Nephron progenitor cell (in vitro differentiated cells): ENCODE data around the gene ARL6.

Source experiments
- DNase-seq: peaks from one replicate; pipeline ENCODE4 v3.0.0; 2021
- H3K27ac Mint-ChIP-seq: 2 replicates; pipeline ENCODE4 v1.8.0; 2021; ENCODE audit warnings: mild to moderate bottlenecking, moderate library complexity, mixed read lengths
- H3K27me3 Mint-ChIP-seq: 2 replicates; pipeline ENCODE4 v1.8.0; 2021; ENCODE audit warnings: mild to moderate bottlenecking, low read depth, mixed read lengths; ENCODE audit not compliant: poor library complexity
- H3K36me3 Mint-ChIP-seq: 2 replicates; pipeline ENCODE4 v1.8.0; 2021; ENCODE audit warnings: low read depth, mixed read lengths
- H3K4me1 Mint-ChIP-seq: 2 replicates; pipeline ENCODE4 v1.8.0; 2021; ENCODE audit warnings: mixed read lengths
- H3K4me3 Mint-ChIP-seq: 2 replicates; pipeline ENCODE4 v1.8.0; 2021; ENCODE audit warnings: mild to moderate bottlenecking, moderate library complexity, mixed read lengths
- H3K9me3 Mint-ChIP-seq: 2 replicates; pipeline ENCODE4 v1.8.0; 2021; ENCODE audit warnings: mild to moderate bottlenecking, moderate library complexity, mixed read lengths
- CTCF ChIP-seq: fragments of 200-600 bp; sonication (generic); IDR thresholded peaks from 2 replicates; pipeline ENCODE4 v1.5.0; 2021; ENCODE audit warnings: antibody characterized with exemption

ARL6 gene

DNA sequence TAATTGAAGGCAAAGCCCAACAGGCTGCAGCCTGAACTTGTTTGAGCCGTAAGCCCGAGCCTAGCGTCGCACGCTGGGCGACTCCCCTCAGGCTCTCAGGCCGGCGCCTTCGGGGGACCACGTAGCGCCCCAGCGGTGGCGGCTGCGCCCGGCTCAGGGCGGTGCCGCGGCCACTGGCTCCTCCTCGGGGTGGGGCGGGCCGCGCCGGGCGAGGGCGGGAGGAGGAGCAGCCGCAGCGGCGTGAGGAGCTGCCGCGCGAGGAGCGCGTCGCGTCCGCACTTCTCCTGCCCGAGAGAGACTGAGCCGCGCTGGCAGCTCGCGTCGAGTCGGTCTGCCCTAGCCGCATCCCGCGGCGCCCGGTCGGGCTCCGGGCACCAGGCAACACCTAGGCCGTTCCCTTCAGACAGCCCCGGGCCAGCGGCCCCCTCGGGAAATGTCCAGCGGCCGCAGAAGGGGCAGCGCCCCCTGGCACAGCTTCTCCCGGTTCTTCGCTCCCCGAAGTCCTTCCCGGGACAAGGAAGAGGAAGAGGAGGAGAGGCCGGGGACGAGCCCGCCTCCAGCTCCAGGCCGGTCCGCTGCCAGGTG is 57.3 kb downstream of the ARL6 start, which contains the start of gene CRYBG3:
CRYBG3 (plus strand) TSS at position 238 of the 585 bp plus-strand sequence; CDS start at position 434, 196 bp downstream.
- peak; percentile 86 for DNase-seq
- H3K9me3 Mint-ChIP-seq, result no peaks in the 10 kb centered on the region
- no peak within 1 kb of the TSS for H3K27ac Mint-ChIP-seq
- H3K4me1 Mint-ChIP-seq, result peaks cover 38% of the 10 kb centered on the region
- H3K36me3 Mint-ChIP-seq, result no peaks in the 10 kb centered on the region
- no peak for TF ChIP-seq CTCF
- peaks cover 46% of the 10 kb centered on the region for H3K27me3 Mint-ChIP-seq
- peak within 1 kb of the TSS; percentile 99 for H3K4me3 Mint-ChIP-seq

DNA sequence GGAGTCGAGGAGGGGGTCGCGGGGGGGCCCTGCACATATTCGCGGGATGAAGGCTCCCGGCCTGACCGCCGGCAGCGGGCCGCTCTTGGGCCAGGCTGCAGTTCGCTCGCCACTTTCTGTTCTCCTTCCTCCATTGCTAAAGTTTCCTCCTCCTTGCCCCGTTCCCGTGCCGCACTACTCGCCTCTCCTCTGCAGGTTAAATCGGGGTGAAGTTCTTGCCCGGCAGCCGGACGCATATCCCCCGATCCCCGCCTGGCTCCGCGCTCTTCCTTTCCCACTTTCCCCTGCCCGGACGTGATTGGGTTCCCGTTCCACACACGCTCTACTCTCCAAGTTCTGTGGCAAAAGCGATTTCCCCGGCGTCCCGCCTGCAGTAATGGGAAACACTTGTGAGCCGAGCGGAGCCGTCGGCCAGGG is 57.8 kb downstream of the ARL6 start:
- DNase-seq, result peak; percentile 60
- no peaks in the 10 kb centered on the region for H3K9me3 Mint-ChIP-seq
- no peaks in the 10 kb centered on the region for H3K36me3 Mint-ChIP-seq
- peaks cover 46% of the 10 kb centered on the region for H3K27me3 Mint-ChIP-seq
- peak overlapping the region; percentile 99 for H3K4me3 Mint-ChIP-seq
- H3K4me1 Mint-ChIP-seq, result peaks cover 38% of the 10 kb centered on the region
- TF ChIP-seq CTCF, result no peak
- H3K27ac Mint-ChIP-seq, result no peak overlapping the region

- Mint-ChIP-seq H3K27me3 (peaks cover 46% of the 10 kb centered on the region), H3K9me3 (no peaks in the 10 kb centered on the region), H3K27ac (no peak overlapping the region), H3K36me3 (no peaks in the 10 kb centered on the region), H3K4me1 (peaks cover 38% of the 10 kb centered on the region), H3K4me3 (peak overlapping the region; percentile 99)
- no peak for TF ChIP-seq CTCF
- DNase-seq, result no peak
These were observed 58.8 kb downstream of the ARL6 start for GRCh38 chr3:97823046-97824004.

DNA sequence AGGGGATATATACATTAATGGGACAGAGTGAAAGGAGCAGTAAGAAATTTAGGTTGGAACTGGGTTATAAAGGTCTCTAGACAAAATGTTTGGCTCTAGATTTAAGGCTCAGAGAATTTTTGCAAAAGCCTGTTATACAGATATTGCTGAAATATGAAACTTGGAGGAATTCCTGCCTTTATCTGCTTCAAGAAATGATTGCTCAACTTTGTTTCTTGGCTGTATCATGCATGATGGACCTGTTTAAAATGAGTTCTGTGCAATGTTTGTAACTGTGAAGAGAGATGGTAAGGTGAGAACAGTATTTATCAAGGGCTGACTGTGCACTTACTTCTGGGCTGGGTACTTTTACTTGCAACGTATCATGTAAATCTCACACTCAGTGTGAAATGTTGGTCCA is 60.5 kb downstream of the ARL6 start:
- TF ChIP-seq CTCF, result no peak
- Mint-ChIP-seq H3K9me3 (no peaks in the 10 kb centered on the region), H3K36me3 (no peaks in the 10 kb centered on the region), H3K4me1 (peaks cover 53% of the 10 kb centered on the region), H3K27ac (no peak overlapping the region), H3K27me3 (peaks cover 38% of the 10 kb centered on the region), H3K4me3 (no peak overlapping the region)
- DNase-seq, result no peak

DNA sequence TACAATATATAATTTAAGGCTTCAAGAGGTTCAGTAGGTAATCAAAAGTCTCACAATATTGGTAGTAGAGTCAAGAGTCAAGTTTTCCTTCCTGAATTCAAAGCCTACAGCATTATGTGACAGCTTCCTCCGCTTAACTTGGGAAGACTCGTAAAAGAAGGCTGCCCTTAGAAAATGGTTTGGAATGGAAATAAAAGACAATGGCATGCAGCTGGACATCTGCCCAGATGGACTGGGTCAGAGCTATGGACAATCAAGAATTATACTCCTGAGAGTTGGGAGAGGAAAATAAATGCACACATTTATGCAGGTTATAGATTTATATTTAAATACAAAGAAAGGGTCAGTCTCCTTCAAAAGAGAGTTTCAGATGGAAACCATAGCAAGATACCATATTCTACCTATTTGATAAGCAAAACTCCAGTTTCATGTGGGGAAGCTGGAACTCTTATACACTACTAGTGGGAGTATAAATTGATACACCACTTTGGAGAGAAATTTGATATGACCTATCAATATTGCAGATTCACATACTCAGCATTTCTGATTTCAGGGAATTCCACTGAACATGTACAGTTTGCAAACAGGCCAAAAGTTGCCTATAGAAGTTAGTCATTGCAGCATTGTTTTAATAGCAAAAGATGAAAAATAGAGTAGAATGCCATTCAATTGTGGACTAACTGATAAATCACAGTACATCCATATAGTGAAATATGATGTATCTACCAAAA is 63.3 kb downstream of the ARL6 start:
- no peak overlapping the region for H3K4me3 Mint-ChIP-seq
- no peak for DNase-seq
- no peak overlapping the region for H3K27ac Mint-ChIP-seq
- TF ChIP-seq CTCF, result no peak
- peaks cover 13% of the 10 kb centered on the region for H3K36me3 Mint-ChIP-seq
- H3K9me3 Mint-ChIP-seq, result peaks cover 12% of the 10 kb centered on the region
- peaks cover 20% of the 10 kb centered on the region for H3K27me3 Mint-ChIP-seq
- peaks cover 45% of the 10 kb centered on the region for H3K4me1 Mint-ChIP-seq
